Stimulated activated CD8-positive, alpha-beta memory T cell treated with anti-CD3 and anti-CD28 coated beads, Interleukin-4, amount 100 ng/mL, for 24 hours (primary cell): ENCODE data around the gene SH3D21.

ENCODE experiments used
- DNase-seq: peaks from one replicate; pipeline ENCODE4 v3.0.0-alpha.2; 2020; ENCODE audit warnings: low read depth

SH3D21 gene

GRCh38 chr1:36306210-36306901 lies at the start of gene SH3D21:
SH3D21 (plus strand) TSS chr1:36306368; CDS start chr1:36306421, 53 bp downstream.
- DNase-seq, result no peak

- DNase-seq, result no peak
These were observed 49.4 kb upstream of the SH3D21 start for GRCh38 chr1:36256558-36257374.

- DNase-seq, result no peak
These were observed 48.8 kb upstream of the SH3D21 start for GRCh38 chr1:36257375-36257767.

GRCh38 chr1:36258960-36259344 lies 47.2 kb upstream of the SH3D21 start:
- DNase-seq, result no peak

- no peak for DNase-seq
These were observed 37.2 kb upstream of the SH3D21 start for GRCh38 chr1:36268981-36269380.

- no peak for DNase-seq
These were observed 36.7 kb upstream of the SH3D21 start for GRCh38 chr1:36269408-36269838.

- no peak for DNase-seq
These were observed 33.1 kb upstream of the SH3D21 start for GRCh38 chr1:36273024-36273423.

GRCh38 chr1:36274201-36274600 lies 32.0 kb upstream of the SH3D21 start:
- DNase-seq, result no peak

- no peak for DNase-seq
These were observed 29.5 kb upstream of the SH3D21 start for GRCh38 chr1:36276688-36277087.

GRCh38 chr1:36279110-36279788 lies 26.9 kb upstream of the SH3D21 start:
- no peak for DNase-seq

GRCh38 chr1:36279789-36280296 lies 26.3 kb upstream of the SH3D21 start:
- no peak for DNase-seq

GRCh38 chr1:36284061-36284460 lies 22.1 kb upstream of the SH3D21 start:
- DNase-seq, result no peak

- DNase-seq, result no peak
These were observed 21.7 kb upstream of the SH3D21 start for GRCh38 chr1:36284517-36284916.

- DNase-seq, result no peak
These were observed 20.6 kb upstream of the SH3D21 start for GRCh38 chr1:36285443-36286101.

GRCh38 chr1:36286802-36287201 lies 19.4 kb upstream of the SH3D21 start:
- DNase-seq, result no peak

- DNase-seq, result no peak
These were observed 18.6 kb upstream of the SH3D21 start for GRCh38 chr1:36287595-36287994.

- no peak for DNase-seq
These were observed 10.8 kb upstream of the SH3D21 start for GRCh38 chr1:36295390-36295789.

- no peak for DNase-seq
These were observed 9.1 kb upstream of the SH3D21 start for GRCh38 chr1:36297062-36297461.

- DNase-seq, result no peak
These were observed 7.5 kb upstream of the SH3D21 start for GRCh38 chr1:36298640-36299039.

- DNase-seq, result no peak
These were observed 5.6 kb upstream of the SH3D21 start for GRCh38 chr1:36300526-36300925.

- DNase-seq, result no peak
These were observed 4.9 kb upstream of the SH3D21 start for GRCh38 chr1:36301220-36301619.

- DNase-seq, result no peak
These were observed 2.9 kb upstream of the SH3D21 start for GRCh38 chr1:36303244-36303643.
